Mesenteric fat pad (tissue), 1 donor: ENCODE data around the gene PDPN. TPM values are rescaled to one million over a fixed set of nuclear protein-coding genes. Genes with fewer than 3 reads are reported as not detected.

ENCODE experiments used
- DNase-seq: peaks from one replicate; pipeline ENCODE4 v3.0.0-alpha.2; 2020; ENCODE audit warnings: low spot score
- total RNA-seq: library from RNA; stranded (reverse); fragmentation: NEBNext Ultra II Directional; extraction: Animal tissue kit (Norgen Biotek cat#: 25700); gene quantifications from one replicate; pipeline ENCODE4 v1.2.1, GENCODE V29; 2021
- donor health status: DM: yes; HTN: yes; CAD: no.

The PDPN gene
- total RNA-seq, 1 donor from 2014 or later, result 66.3 TPM

DNA sequence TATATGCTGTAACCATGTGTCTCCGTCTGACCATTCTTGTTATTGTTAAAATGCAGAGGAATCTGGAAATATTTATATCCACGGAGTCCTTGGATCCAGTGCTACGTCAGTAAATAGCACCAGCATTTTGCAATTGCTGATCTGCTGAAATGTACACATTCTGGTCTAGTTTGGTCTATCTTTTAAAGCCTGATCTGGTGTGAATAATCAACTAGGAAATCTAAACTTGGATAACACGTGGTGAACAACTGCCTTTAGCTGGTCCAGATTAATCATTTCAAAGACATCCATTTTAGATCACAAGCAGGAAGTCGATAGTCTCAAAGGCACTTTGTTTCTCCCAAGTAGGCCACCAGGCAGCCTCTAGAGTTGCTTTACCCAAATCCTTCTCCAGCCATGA is 32.6 kb downstream of the PDPN start:
- no peak for DNase-seq

DNA sequence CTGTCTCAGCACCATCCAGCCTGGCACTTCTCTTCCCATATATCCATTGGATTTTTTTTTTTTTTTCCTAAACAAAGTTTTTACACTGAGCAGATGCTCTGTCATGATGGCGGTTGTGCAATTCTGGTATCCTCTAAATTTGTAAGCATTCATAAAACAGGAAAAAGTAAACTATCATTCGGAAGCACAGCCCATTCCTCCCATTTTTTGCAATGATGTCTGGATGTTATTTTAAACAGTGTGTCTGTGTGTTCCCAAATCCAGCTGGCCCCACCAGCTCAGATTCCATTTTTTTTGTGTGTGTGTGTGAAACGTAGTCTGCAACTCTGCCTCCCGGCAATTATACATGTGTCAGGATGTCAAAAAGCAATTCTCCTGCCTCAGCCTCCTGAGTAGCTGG is 33.5 kb downstream of the PDPN start:
- no peak for DNase-seq

DNA sequence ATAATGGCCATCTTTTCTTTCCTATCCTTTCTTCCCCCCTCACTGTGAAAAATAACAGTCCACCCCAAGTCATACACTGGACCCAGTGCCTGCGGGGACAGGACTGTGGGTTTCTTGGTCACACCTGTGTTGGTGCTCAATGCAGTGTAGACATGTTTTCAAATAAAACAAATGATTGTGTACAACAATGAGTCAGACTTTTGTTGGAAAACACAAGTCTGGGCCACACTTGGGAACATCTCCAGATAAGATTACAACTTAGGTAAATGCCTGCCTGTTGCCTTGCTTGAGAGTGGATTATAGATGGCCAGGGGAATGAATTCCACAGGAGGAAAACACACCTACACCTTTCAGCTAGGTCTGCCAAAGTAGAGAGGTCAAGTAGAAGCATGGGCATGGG is 34.1 kb downstream of the PDPN start:
- no peak for DNase-seq

DNA sequence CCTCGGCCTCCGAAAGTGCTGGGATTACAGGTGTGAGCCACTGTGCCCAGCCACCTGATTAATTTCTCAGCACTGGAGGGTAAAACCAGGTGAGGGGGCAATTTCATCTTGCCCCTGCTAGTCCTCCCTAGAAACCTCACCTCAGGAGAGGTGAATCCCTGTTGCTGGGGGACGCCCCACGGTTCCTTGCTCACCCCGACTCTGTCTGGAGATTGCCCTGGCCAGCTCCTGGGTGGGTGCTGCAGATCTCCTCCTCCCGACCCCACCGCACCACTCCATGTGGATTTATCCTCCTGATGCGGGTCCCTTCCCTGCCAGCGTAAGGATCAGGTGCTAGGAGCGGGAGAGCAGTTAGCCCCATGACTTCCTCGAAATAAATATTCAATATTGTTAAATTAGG is 34.9 kb downstream of the PDPN start:
- DNase-seq, result no peak

DNA sequence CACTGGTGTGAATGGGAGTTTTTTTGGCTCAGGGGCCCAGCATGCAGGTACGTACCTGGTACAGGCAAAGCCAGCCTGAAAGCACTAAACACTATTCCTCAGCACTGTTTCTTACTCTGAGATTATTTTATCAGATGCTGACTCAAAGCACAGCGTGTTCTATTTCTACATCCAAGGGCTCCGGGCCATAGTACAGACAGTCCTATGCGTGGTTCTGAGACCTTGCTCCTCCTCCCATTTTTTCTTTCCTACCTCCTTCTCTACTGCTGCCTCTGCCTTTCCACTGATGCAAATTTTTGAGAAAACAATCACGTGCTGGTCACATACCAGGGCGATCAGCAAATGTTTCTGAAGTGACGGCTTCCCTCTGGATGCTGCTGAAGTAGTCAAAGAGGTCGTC is 36.3 kb downstream of the PDPN start:
- no peak for DNase-seq

DNA sequence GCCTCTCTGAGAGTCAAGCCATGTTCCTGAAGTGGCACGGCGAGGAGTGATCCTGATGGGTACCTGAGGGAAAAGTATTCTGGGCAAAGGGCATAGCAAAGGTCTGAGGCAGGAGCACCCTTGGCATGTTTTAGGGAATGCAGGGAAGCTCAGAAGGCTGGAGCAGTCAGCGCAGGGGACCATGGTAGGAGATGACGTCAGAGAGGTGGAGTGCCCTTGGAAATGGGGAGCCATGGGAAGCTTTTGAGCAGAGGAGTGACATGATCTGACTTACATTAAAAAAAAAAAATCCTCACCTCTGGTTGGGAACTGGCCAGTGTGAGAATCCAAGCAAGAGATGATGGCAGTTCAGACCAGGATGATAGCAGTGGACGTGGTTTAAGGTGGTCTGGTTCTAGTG is 37.2 kb downstream of the PDPN start:
- DNase-seq, result no peak

DNA sequence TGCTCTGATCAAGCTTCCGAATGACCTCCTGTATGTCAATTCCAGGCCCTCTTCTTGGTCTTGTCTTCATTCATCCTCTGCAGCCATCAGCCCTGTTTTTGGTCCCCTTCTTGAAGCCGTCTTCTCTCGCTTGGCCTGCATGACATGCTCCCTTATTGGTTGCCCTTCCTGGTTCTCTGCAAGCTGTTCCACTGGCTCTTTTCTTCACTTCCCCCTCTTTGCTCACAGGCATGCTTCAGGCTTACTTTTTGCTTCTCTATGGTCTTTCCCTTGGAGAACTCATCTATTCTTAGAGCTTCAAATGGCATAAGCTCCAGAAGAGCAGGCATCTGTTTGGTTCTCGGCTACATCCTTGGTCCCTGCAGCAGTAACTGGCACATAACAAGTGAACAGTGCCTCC is 38.8 kb downstream of the PDPN start:
- no peak for DNase-seq

DNA sequence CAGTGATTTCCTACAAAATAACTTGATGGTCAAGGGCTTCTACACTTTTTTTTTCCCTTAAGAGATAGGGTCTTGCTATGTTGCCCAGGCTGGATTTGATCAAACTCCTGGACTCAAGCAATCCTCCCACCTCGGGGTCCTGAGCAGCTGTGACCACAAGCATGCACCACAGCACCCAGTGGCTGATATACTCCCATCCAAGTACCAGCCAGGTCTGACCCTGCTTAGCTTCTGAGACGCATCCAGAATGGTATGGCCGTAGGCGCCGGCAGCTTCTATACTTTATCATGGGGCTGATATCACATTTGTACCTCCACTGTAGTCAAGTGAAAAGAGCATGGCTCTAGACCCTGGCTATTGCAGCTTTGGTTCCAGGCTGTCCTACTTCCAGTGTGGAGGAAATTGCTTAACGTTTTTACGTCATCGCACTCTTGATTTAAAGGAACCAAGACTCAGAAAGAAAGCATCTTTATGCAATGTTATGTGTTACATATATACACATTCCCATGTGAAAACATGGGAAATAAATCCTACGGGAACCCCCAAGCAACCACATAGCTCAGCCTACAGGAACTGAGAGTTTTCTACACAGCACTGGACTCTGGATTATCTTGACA is 39.5 kb downstream of the PDPN start:
- no peak for DNase-seq

DNA sequence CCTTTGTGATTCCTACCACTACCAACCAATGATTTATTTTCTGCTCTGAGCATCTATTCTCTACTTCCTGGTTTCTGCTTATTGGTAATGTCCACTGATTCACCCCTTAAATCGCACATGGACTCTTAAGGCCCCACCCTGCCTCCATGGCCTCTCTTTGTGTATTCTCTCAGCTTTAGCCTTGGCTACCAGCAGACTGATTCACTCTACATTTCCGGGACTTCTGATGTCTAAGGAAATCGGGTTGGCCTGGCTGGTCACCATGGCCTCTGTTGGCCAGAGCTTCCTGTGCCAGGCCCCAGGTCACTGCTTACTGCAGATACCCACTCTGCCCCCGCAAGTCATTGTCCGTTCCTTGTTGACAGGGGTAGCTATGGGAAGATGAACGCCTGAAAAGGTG is 40.9 kb downstream of the PDPN start:
- DNase-seq, result no peak

DNA sequence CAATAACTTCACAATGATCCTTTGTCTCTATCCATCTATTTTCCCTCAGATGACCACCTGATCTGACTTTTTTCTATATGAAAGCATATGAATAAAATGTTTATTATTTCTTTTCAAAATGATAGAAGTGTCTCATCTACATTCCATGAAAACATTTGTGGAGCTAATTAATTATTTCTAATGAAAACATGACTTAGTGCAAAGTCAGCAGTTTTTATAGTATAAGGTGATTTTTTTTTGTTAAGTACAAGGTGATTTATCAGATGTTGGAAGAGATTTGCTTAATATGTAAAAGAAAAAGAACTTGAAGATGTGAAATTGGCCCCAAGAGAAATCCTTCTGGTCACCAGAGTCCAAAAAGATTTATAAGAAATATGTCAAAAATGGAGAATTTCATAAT is 43.5 kb downstream of the PDPN start:
- DNase-seq, result no peak

DNA sequence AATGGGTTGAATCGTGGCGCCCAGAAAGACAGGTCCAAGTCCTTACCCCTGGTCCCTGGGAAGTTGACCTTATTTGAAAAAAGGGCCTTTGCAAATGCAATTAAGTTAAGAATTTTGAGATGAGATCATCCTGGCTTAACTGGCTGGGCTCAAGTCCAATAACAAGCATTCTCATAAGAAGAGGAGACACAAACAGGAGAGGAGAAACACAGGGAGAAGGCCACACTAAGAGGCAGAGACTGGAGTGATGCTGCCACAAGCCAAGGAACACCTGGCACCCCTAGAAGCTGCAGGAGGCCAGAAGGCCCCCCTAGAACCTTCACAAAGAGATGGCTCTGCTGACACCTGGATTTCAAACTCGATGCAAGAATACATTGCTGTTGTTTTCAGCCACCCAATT is 44.6 kb downstream of the PDPN start:
- no peak for DNase-seq

DNA sequence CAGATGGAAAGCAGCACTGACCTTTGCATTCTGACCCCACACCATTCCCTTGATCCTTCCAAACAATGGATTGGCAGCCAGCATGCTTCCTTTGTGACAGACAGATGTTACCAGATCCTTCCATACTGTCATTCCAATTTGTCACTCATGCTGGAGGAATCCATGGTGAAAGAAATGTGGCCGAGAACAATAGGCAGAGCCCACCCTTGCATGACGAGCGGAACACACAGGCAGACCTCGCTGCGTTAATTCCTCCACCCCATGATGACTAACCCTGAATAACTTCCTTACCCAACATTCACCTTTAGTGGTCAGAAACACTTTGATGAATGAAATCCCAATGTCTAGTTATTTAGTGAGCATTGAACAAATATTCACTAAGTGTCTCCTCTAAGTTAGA is 45.1 kb downstream of the PDPN start:
- no peak for DNase-seq

DNA sequence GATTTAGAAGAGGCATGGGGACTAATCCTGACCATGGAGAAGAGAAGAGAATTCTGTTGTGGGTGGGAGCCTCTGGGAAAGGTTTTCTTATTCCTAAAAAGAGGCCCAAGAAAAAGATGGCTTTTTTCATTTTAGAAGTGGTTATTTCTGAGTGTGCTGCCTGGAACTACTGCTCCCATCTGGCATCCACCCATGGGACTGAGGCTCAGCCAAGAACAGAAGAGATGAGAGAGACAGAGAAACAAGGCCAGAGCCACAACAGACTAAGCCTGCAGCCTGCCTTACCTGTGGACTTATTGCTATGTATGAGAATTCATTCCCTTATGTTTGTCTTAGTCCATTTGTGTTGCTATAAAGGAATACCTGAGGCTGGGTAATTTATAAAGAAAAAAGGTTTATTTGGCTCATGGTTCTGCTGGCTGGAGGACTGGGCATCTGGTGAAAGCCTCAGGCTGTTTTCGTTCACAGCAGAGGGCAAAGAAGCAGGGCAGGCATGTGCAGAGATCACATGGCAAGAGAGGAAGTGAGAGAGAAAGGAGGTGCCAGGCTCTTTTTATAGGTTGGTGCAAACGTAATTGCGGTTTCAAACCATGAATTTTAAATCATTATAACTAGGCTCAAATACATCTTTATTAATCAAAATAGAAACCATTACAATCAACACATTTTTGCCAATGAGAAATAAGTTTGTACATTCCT is 58.8 kb downstream of the PDPN start:
- DNase-seq, result no peak

DNA sequence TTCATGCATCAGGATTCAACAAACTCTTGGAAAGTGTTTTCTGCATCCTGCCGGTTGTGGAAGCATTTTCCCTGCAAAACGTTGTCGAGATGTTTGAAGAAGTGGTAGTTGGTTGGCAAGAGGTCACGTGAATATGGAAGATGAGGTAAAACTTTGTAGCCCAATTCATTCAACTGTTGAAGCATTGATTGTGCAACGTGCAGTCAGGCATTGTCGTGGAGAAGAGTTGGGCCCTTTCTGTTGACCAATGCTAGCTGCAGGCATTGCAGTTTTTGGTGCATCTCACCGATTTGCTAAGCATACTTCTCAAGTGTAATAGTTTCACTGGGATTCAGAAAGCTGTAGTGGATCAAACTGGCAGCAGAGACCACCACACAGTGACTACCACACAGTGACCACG is 59.4 kb downstream of the PDPN start:
- DNase-seq, result no peak

DNA sequence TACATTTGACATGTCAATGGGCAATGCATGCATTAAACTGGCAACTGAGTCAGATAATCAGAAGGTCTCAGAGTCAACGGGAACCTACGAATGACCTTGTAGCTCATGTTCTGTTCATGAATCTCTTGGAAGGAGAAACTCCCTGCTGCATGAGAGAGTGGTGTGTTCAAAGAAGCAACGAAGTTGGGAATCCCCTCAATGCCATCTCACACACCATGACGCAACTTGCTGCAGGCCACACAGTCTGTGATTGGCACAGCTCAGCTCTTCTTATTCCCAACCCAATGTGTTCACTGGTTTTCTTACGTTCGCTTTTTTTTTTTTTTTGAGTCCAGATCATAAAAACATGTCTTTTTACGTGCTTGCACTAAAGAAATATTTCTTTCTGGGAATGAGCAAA is 62.9 kb downstream of the PDPN start:
- no peak for DNase-seq

DNA sequence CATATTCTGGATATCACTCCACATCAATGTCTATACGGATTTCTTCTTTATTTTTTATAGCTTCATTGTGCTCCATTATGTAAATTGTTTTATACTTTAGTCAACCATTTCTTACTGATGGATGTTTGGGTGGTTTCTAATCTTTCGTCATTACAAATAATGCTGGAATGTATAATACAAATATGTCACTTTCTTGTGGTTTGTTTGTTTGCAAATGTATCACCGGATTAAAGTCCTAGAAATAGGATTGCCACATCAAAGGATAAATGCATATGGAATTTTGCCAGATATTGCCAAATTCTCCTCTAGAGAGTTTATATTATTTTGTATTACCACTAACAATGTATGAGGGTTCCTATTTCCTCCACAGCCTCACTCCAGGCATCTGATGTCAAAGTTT is 67.6 kb downstream of the PDPN start:
- DNase-seq, result no peak

DNA sequence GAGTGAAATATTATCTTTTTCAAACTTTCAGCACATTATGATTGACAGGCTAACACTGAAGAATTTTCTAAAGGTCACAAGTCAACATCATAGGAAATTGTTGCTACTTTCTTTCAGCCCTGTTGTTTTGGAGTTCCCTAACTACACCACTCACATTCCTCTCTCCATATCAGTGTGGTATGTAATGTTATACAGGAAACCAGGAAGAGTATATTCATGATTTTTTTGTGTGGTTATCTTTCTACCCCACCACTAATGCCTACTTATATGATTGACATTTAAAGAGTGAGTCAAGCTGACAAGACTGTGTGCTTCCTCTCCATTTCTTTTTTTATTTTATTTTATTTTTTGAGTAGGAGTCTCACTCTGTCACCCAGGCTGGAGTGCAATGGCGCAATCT is 68.6 kb downstream of the PDPN start:
- no peak for DNase-seq

DNA sequence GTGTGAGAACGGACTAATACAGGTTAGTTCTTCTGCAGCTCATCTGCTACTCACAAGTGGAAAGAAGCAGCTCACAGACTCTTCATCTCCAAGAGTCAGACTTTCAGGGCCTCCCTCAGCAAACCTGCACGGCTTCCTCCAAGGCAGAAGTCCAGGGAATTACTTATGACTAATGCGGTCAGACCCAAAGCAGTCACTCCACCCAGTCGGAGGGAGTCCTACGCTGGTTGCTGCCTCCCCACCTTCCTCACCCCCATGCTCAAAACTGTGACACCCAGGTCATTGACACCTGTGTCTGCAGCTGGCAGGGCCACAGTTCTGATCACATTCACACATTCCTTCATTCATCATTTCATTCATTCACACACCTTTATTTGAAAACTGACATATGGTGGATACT is 77.9 kb downstream of the PDPN start:
- DNase-seq, result no peak

DNA sequence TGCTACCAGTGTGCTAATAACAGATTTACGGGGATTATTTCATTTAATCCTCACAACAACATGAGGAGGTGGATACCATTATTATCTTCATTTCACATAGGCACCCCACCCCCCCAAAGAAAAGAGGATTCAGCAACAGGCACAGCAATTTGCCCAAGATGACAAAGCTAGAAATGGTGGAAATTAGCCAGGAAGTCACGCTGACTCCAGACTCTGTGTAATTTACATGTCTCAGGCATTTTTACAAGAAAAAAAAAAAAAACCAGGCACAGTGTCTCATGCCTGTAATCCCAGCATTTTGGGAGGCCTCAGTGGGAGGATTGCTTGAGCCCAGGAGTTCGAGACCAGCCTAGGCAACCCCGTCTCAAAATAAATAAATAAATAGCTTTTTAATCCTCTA is 78.9 kb downstream of the PDPN start:
- no peak for DNase-seq

DNA sequence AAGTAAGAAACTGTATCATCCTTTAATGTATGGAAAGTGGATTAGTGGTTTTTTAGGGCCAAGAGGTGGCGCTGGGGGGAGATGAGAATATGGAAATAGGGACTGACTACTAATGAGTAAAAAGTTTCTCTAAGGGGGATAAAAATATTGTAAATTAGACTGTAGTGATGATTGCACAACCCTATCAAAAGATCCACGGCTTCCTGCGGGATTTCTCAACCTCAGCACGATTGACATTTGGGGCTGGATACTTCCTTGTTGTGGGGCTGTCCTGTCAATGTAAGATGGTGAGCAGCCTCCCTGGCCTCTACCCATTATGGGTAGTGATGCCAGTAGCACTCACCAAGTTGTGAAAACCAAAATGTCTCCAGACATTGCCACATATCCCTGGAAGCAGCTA is 80.3 kb downstream of the PDPN start:
- no peak for DNase-seq

DNA sequence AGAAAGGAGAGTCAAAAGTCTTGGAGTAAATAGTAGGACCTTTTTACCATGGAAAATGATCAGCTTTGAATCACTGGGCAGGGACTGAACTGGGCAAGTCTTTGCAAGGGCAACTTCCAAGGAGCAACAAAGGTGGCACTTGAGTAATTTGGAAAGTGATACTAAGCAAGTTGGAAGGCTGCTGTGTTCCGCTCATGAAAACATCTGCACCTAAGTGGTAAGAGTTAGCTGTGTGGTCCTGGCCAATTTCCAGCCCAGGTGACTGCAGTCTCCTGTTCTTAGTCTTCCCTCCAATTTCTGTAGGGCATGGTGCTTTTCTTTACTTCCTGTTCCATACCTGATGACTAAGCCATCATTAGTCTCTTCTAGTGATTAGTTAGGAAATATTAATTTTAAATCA is 80.8 kb downstream of the PDPN start:
- DNase-seq, result no peak

DNA sequence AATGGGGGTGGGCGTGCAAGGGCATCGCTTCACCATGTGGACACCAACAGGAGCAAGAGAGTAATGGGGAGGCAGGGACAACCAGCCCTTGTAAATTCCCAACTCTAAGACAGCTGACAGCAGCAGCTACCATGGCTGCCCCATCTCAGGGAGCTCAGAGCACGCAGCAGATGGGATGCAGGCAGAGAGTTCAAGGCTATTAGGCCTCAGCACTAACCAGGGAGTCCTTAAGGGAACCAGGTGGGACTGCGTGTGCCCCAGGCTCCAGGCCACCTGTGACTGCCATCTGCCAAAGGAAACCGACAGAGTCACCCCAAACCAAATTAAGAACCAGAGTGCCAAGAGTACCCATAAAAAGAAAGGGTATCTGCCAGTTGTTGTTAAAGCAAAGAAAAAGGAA is 82.7 kb downstream of the PDPN start:
- DNase-seq, result no peak
